GM19351 (cell line): ENCODE measurements around the gene STIMATE.
A peak's percentile ranks its signal among the peaks of the same experiment; 100 is the strongest.

Experiments
- ATAC-seq: cut with Tn5 transposase; IDR thresholded peaks from one replicate; pipeline ENCODE4 v1.9.1; 2021; ENCODE audit warnings: mild to moderate bottlenecking, moderate library complexity; ENCODE audit not compliant: unreplicated experiment

STIMATE gene

GRCh38 chr3:52894756-52895155 is 2.6 kb downstream of the STIMATE start:
- ATAC-seq, result no peak

DNA sequence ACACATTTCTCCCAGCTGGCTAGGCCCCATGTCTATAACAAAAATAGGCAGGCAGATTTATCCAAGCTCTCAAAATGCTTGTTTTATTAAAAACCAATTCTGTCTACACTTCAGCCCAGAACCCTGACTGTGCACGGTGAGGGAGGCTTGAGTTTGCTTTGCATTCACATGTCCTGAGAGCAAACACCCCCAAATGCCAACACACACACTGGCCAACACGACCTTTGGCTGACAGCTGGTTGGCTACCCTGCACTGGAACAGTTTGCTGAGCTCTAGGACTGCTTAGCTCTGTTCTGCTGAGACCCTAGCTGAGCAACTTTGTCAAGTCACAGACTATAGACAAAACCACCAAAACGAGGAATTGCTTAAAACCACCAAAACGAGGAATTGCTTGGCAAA is 3.6 kb downstream of the STIMATE start:
- ATAC-seq, result no peak

DNA sequence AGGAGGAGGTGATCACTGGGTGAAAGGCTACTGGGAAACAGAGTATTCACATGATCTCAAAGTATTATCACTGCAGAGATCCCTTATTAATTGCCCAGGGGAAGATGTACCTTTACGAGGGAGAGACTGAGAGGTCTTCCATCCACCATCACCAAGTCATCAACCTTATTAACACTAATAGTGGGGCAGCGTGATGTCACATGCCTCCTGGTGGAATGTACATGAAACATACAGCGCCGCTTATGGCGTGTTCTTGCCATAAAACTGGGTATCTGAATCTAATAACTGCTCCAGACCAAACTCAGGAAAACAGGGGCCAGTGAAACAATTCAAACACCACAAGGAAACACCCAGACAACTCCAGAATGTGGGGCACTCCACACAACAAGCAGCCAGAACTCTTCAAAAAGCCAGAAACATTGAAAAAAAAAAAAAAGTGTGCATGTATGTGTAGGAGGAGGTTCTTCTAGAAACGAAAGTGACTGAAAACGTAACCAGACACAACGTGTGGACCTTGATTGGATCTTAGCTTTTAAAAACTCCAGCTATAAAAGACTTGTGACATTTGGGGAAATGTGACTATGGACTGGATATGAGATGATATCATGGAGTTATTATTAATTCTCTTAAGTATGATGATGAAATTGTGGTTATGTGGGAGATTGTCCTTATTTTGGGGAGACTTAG is 4.6 kb downstream of the STIMATE start:
- no peak for ATAC-seq

DNA sequence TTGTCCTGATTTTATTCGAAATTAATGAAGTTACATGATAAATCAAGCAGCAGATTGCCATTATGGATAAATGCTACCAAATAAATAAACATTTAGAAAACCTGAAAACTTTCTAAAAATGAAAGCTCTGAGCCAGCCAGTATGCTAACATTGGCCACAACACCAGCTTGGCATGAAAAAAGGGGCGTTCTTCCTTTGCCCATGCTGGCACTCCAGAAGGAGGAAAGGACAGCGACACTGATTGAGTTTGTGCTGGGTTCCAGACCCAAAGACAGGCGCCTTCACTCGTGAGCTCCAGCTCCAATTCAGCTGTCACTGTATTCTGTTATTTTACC is 5.1 kb downstream of the STIMATE start:
- ATAC-seq, result no peak

GRCh38 chr3:52891615-52892081 is 5.7 kb downstream of the STIMATE start:
- ATAC-seq, result no peak

- no peak for ATAC-seq
Observed at GRCh38 chr3:52891164-52891563, 6.2 kb downstream of the STIMATE start.

GRCh38 chr3:52890735-52891134 is 6.6 kb downstream of the STIMATE start:
- ATAC-seq, result no peak

DNA sequence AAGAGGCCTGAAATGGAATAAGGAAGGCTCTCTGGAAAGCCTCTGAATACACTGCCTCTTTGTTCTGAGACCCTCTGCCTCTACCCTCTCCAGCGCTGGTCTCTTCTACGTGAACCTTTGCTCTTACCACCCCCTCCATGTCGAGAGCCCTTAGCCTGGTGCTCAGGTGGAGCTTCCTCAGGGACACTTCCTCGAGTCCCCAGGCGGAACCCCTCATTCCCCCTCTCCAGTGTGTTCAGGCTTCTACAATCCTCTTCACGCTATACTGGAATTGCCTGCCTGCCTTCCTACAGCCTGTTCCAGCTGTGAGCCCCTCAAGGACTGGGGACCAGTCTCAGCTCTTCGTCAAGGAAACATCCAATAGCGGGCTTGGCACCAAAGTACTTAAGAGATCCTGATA is 7.4 kb downstream of the STIMATE start:
- ATAC-seq, result no peak

GRCh38 chr3:52887166-52887565 is 10.2 kb downstream of the STIMATE start:
- ATAC-seq, result no peak

DNA sequence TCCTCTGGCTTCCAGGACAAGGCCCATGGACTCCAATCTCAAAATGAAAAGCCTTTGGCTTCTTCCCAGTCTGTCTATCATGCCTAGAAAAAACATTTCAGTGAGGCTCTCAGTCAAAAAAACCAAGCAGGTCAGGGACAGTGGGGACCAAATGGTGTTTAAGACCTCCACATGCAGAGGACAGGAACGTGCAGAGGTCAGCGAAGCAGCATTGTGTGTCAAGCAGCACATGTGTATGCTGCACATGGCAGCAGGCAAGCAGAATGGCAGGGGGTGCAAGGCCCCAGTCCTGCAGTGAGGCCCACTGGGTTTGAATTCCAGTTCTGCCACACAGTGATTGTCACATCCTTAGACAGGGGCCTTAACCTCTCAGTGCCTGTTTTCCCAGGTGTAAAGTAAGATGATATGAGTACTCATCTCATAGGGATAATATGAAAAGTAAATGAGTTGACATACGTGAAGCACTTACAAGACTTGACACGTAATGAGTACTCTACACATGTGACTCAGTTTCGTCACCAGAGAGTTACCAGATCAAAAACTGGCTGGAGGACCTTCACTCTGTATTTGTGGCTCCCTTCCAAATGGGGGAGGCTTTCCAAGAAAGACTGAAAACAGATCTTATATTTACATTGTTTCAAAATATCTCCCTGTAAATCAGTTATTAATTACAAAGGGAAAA is 11.2 kb downstream of the STIMATE start:
- ATAC-seq, result no peak

DNA sequence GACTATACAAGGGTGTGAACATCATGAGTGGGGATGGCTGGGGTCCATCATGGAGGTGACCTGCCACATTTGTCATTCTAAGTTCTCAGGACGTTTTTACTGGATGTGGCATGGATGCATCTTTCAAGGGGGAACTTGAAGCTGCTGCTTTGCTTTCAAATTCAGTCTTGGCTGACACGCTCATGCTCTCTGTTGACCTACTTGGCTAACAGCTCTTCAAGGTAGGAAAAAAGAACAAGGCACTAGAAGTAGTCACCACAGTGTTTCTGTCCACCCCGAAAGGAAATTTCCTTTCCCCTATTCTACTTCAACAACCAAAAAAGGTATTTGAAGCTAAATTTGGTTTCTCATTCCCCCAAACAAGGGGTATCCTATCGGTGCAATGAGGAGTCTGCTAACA is 15.0 kb downstream of the STIMATE start:
- ATAC-seq, result no peak

GRCh38 chr3:52881871-52882270 is 15.5 kb downstream of the STIMATE start:
- no peak for ATAC-seq

DNA sequence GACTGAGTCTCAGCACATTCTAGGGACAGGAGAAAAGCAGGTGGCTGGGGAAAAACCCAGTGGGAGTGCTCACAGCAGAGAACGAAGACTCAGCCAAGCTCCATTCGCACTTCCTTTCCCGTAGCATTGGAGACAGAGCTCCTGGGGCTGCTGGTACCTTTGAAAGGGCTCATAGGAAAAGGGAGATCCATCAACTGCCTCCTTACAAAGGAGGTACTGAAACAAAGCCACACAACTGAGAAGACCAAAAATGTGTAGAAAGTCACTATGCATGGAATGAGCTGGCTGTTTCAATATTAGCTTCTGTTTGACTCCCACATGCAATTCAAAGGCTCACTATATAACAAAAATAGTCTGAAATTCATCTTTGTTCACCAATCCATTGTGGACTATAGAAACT is 16.9 kb downstream of the STIMATE start:
- peak; percentile 64 for ATAC-seq

DNA sequence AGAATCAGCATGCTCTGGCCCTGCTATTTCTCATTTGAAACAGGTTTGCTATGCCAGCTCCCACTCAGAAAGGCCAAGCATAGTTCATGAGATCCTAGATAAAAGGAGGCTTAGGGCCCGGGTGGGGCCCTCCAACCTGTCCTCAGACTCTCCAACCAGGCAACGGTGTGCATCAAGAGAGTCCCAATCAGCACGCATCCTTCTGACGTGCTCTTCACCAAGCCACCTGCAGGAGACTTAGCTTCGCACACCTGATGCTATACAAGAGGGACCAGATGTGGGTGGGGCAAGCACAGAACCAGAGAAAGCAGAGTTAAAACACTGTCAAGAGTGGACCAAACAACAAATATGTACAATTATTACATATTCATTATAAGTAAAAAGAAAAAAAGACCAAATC is 17.3 kb downstream of the STIMATE start:
- ATAC-seq, result peak; percentile 37

GRCh38 chr3:52879581-52879980 is 17.8 kb downstream of the STIMATE start:
- ATAC-seq, result no peak

- ATAC-seq, result no peak
Observed at GRCh38 chr3:52879090-52879489, 18.3 kb downstream of the STIMATE start.

DNA sequence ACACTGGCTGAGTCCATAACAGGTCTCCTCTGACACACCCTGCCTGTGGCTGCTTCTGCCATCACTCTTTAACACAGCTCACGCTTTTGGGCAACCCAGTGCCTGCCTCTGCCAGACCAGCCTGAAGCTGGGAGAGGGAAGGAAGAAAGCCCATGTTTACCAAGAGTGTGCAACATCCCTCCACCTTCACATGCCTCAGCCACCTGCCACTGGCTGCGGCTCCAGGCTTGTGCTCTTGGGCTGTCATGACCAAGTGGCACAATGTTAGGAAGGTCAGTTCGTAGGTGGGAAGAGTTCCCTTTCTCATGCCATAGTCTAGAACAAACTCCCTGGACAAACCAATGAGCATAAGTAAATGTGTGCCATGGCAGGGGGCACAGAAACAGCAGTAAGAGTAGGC is 20.3 kb downstream of the STIMATE start:
- no peak for ATAC-seq

DNA sequence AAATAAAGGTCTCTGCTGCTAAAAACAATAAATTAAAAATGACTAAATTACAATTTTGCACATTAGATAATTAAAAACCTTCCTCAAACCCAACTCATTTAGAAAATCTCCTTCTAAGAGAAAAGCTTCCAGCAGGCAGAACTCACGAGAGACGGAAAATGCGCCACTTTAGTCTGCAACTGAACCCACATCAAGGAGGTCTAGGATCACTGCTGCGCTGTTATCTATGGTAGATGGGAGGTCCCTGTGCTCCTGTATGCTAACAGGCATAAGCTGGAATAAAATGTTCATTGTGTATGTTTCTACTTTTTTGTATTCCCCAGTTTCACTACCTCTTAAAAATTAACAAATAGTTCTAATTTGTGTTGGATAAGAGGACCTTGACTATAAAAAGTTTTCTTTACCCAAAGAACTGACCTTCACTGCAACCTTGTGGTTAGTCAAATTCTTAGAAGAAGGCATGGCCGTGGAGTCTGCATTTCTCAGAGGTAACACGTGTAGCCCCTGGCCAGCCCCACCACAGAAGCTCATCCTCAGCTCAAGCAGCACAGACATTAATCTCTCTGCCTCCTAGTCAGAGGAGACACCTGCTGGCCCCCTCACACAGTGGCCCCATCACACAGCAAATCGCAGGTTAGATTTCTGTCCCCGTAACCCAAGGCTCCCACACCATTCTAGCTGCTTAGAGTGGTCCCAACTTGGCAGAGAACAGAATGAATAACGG is 22.3 kb downstream of the STIMATE start:
- no peak for ATAC-seq

DNA sequence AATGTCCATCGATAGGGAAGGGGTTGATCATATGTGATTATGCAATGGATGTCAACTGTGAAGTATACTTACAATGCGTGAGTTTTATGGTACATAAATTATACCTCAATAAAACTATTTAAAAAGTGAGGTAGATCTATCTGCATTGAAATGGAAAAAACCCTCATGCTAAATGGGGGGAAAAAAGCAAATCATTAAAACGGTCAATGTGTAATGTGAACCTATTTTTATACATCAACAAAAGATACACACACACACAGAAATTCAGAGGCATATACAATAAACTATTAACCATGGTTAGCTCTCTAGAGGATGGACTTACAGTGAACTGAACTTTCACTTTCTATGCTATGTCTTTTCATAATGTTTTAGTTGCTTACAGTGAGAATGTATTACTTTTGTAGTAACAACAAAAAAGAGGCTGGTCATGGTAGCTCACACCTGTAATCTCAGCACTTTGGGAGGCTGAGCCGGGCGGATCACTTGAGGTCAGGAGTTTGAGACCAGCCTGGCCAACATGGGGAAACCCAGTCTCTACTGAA is 23.1 kb downstream of the STIMATE start:
- ATAC-seq, result no peak

- ATAC-seq, result no peak
Observed at GRCh38 chr3:52873433-52874159, 23.8 kb downstream of the STIMATE start.

GRCh38 chr3:52872245-52872644 is 25.1 kb downstream of the STIMATE start:
- no peak for ATAC-seq
